Hepatocyte (in vitro differentiated cells): ENCODE data around the gene TMPRSS2. TPM values are rescaled to one million over a fixed set of nuclear protein-coding genes. Genes with fewer than 3 reads are reported as not detected.

Source experiments
- DNase-seq: peaks from one replicate; pipeline ENCODE4 v3.0.0-alpha.2; 2016; ENCODE audit warnings: low spot score
- H2AFZ ChIP-seq: fragments of 200-600 bp; sonication (generic); 2 replicates; pipeline ENCODE4 v1.6.0; 2016; ENCODE audit warnings: antibody characterized with exemption, mild to moderate bottlenecking
- H3K27ac ChIP-seq: fragments of 200-600 bp; sonication (generic); 2 replicates; pipeline ENCODE4 v1.5.1; 2016; ENCODE audit warnings: mild to moderate bottlenecking
- H3K27me3 ChIP-seq: fragments of 200-600 bp; sonication (generic); 2 replicates; pipeline ENCODE4 v1.6.1; 2016
- H3K36me3 ChIP-seq: fragments of 200-600 bp; sonication (generic); replicated peaks from 2 replicates; pipeline ENCODE4 v1.5.1; 2016; ENCODE audit warnings: low read depth; ENCODE audit not compliant: insufficient read depth
- H3K4me1 ChIP-seq: fragments of 200-600 bp; sonication (generic); 2 replicates; pipeline ENCODE4 v1.5.1; 2016; ENCODE audit warnings: mild to moderate bottlenecking, moderate library complexity; ENCODE audit not compliant: insufficient read depth
- H3K4me2 ChIP-seq: fragments of 200-600 bp; sonication (generic); 2 replicates; pipeline ENCODE4 v1.6.0; 2016
- H3K4me3 ChIP-seq: fragments of 200-600 bp; sonication (generic); 2 replicates; pipeline ENCODE4 v1.5.1; 2016; ENCODE audit warnings: mild to moderate bottlenecking
- H3K79me2 ChIP-seq: fragments of 200-600 bp; sonication (generic); 2 replicates; pipeline ENCODE4 v1.6.0; 2017; ENCODE audit warnings: mild to moderate bottlenecking
- H3K9me2 ChIP-seq: fragments of 200-600 bp; sonication (generic); replicated peaks from 2 replicates; pipeline ENCODE4 v1.6.0; 2017; ENCODE audit warnings: mild to moderate bottlenecking; ENCODE audit not compliant: insufficient read depth
- H3K9me3 ChIP-seq: fragments of 200-600 bp; sonication (generic); 2 replicates; pipeline ENCODE4 v1.5.1; 2016; ENCODE audit warnings: low read depth, mild to moderate bottlenecking
- H4K20me1 ChIP-seq: fragments of 200-600 bp; sonication (generic); 2 replicates; pipeline ENCODE4 v1.6.0; 2016; ENCODE audit warnings: mild to moderate bottlenecking; ENCODE audit not compliant: insufficient read depth, poor library complexity, severe bottlenecking
- CTCF ChIP-seq: fragments of 200-600 bp; sonication (generic); IDR thresholded peaks from 2 replicates; pipeline ENCODE4 v1.5.1; 2016; ENCODE audit warnings: antibody characterized with exemption, mild to moderate bottlenecking; ENCODE audit not compliant: poor library complexity
- EZH2 ChIP-seq: fragments of 200-600 bp; sonication (generic); IDR thresholded peaks from 2 replicates; pipeline ENCODE4 v1.6.1; 2016; ENCODE audit warnings: antibody characterized with exemption, mild to moderate bottlenecking, borderline replicate concordance
- EZH2phosphoT487 ChIP-seq: fragments of 200-600 bp; sonication (generic); IDR thresholded peaks from one replicate; pipeline ENCODE4 v1.6.1; 2018; ENCODE audit warnings: antibody characterized with exemption, mild to moderate bottlenecking, low read depth, moderate library complexity; ENCODE audit not compliant: unreplicated experiment, severe bottlenecking
- WGBS: methylation state at CpG from one replicate; pipeline ENCODE4 v1.1.6; 2016; ENCODE audit warnings: low lambda C conversion rate; ENCODE audit errors: missing lambda C conversion rate; 5-methylcytosine and 5-hydroxymethylcytosine counted together
- polyA plus RNA-seq: library from polyadenylated mRNA; unstranded; fragments of >200 nt; fragmentation: Nextera tagmentation; extraction: Ambion mirVana; gene quantifications from 2 replicates; pipeline ENCODE4 v1.2.1, GENCODE V29; 2016
- total RNA-seq: library from RNA; depleted of rRNA; stranded (reverse); fragments of >200 nt; gene quantifications from 2 replicates; pipeline ENCODE4 v1.2.3, GENCODE V29; 2014

The TMPRSS2 gene
- total and polyA plus RNA-seq, 2 experiments from 2014 or later: 65.9 to 121 TPM

GRCh38 chr21:41510500-41510899 lies 2.5 kb upstream of the TMPRSS2 start:
- DNase-seq: peak; percentile 52
- Histone ChIP-seq H4K20me1 (peaks cover 8% of the 10 kb centered on the region), H3K9me3 (no peaks in the 10 kb centered on the region), H3K79me2 (peaks cover 31% of the 10 kb centered on the region), H3K27me3 (peaks cover 21% of the 10 kb centered on the region), H3K4me3 (no peak overlapping the region), H2AFZ (no peak overlapping the region), H3K4me1 (peaks cover 15% of the 10 kb centered on the region), H3K36me3 (no peaks in the 10 kb centered on the region), H3K4me2 (peak overlapping the region; percentile 86), H3K27ac (peak overlapping the region; percentile 75), H3K9me2 (no peaks in the 10 kb centered on the region)
- TF ChIP-seq EZH2phosphoT487 (no peak), CTCF (no peak), EZH2 (no peak)
- WGBS: 0% methylated on average over 2 of the region's 2 CpGs

GRCh38 chr21:41509733-41510132 lies 1.8 kb upstream of the TMPRSS2 start:
- Histone ChIP-seq H3K27ac (peak overlapping the region; percentile 96), H4K20me1 (peaks cover 16% of the 10 kb centered on the region), H3K9me3 (no peaks in the 10 kb centered on the region), H3K4me3 (no peak overlapping the region), H3K4me1 (peaks cover 20% of the 10 kb centered on the region), H3K79me2 (peaks cover 38% of the 10 kb centered on the region), H2AFZ (no peak overlapping the region), H3K4me2 (peak overlapping the region; percentile 86), H3K27me3 (peaks cover 25% of the 10 kb centered on the region), H3K9me2 (no peaks in the 10 kb centered on the region), H3K36me3 (no peaks in the 10 kb centered on the region)
- no peak for TF ChIP-seq CTCF
- TF ChIP-seq EZH2phosphoT487: no peak
- 67% methylated on average over 1 of the region's 3 CpGs for WGBS
- no peak for DNase-seq

GRCh38 chr21:41509145-41509496 lies 1.2 kb upstream of the TMPRSS2 start:
- Histone ChIP-seq H3K27me3 (peaks cover 25% of the 10 kb centered on the region), H4K20me1 (peaks cover 22% of the 10 kb centered on the region), H3K36me3 (no peaks in the 10 kb centered on the region), H3K4me1 (peaks cover 20% of the 10 kb centered on the region), H3K9me2 (no peaks in the 10 kb centered on the region), H3K27ac (peak overlapping the region; percentile 96), H3K9me3 (no peaks in the 10 kb centered on the region), H3K4me2 (peak overlapping the region; percentile 86), H3K79me2 (peaks cover 44% of the 10 kb centered on the region), H2AFZ (no peak overlapping the region), H3K4me3 (no peak overlapping the region)
- no peak for TF ChIP-seq EZH2phosphoT487
- peak; percentile 10 for TF ChIP-seq CTCF
- 64% methylated on average over 7 of the region's 7 CpGs for WGBS
- DNase-seq: no peak
